ENCODE measurements around the gene IMPACT. TPM values are rescaled to one million over a fixed set of nuclear protein-coding genes. Genes with fewer than 3 reads are reported as not detected.

IMPACT gene
- total RNA-seq, 3 donors from 2014 or later = 20.3 to 30.8 (median 29.4) TPM

GRCh38 chr18:24426073-24426397 lies 435 bp upstream of the IMPACT start:
- TF ChIP-seq CTCF (IDR thresholded peaks at IDR 0.05) = no peak
- ATAC-seq = no peak
- Histone ChIP-seq H3K4me3 (peak overlapping the region; percentile 43), H3K9me3 (no peaks in the 10 kb centered on the region), H3K36me3 (ENCODE audit: low read depth) (no peaks in the 10 kb centered on the region), H3K4me1 (ENCODE audit: low read depth) (peaks cover 5% of the 10 kb centered on the region)
- intact Hi-C loops (cut with DNase I, micrococcal nuclease) = no loop called here
- no peak for DNase-seq

DNA sequence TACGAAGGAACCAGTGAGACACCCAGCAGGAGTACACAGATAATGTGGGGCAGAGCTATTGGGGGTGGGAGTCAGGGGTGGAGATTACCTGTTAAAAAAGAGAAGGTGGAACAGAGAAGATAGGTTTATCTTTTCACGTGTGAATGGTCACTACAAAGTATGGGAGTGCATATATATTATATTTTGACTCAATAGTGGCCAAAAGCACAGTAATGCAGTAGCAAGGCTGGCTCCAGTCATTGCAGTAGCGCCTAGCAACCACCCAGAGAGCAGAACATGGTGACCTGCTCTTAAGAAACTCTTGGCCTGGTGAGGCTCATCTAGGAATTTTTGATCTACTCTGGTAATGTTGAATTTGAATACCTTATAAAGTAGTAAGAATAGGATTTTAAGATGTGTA lies 1.0 kb downstream of the IMPACT start:
- ATAC-seq (no peak), DNase-seq (no peak)
- intact Hi-C loops (cut with DNase I, micrococcal nuclease) = no loop called here
- Histone ChIP-seq H3K9me3 (no peaks in the 10 kb centered on the region), H3K4me3 (no peak overlapping the region), H3K4me1 (ENCODE audit: low read depth) (peaks cover 5% of the 10 kb centered on the region), H3K36me3 (ENCODE audit: low read depth) (no peaks in the 10 kb centered on the region)
- no peak for TF ChIP-seq CTCF (IDR thresholded peaks at IDR 0.05)

- ATAC-seq (no peak), DNase-seq (no peak)
- TF ChIP-seq CTCF (IDR thresholded peaks at IDR 0.05) = no peak
- Histone ChIP-seq H3K9me3 (no peaks in the 10 kb centered on the region), H3K36me3 (ENCODE audit: low read depth) (no peaks in the 10 kb centered on the region), H3K4me3 (no peak overlapping the region), H3K4me1 (ENCODE audit: low read depth) (peaks cover 5% of the 10 kb centered on the region)
- intact Hi-C loops (cut with DNase I, micrococcal nuclease) = no loop called here
Measured at GRCh38 chr18:24428709-24429108, 2.2 kb downstream of the IMPACT start.

GRCh38 chr18:24429188-24429587 lies 2.7 kb downstream of the IMPACT start:
- intact Hi-C loops (cut with DNase I, micrococcal nuclease) = no loop called here
- ATAC-seq (no peak), DNase-seq (no peak)
- H3K9me3 ChIP-seq = no peaks in the 10 kb centered on the region
- no peak overlapping the region for H3K4me3 ChIP-seq
- no peaks in the 10 kb centered on the region for H3K36me3 ChIP-seq (ENCODE audit: low read depth)
- H3K4me1 ChIP-seq (ENCODE audit: low read depth) = peaks cover 5% of the 10 kb centered on the region
- no peak for TF ChIP-seq CTCF (IDR thresholded peaks at IDR 0.05)

DNA sequence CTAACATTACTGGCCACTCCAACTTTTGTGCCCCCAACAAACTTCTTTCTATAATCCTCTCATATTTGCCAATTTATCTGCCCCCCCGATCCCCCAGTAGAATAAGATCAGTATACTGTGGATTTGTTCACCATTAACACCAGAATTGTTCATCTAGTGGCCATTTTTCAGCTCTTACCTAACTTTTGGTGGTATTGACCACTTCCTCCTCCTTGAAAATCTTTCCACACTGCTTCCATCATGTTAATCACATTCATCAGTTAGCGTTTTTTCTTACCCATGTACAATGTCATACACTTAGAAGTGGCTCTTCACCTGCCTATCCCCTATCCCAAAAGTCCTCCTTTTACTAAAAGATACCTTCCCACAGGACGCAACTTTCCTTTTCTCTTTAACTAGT lies 6.1 kb downstream of the IMPACT start:
- H3K4me1 ChIP-seq (ENCODE audit: low read depth) = peaks cover under 1% of the 10 kb centered on the region

More for the DNA sequence above, 6.1 kb downstream of the IMPACT start:
- TF ChIP-seq CTCF (IDR thresholded peaks at IDR 0.05) = no peak
- no peak for DNase-seq
- ATAC-seq = no peak
- Histone ChIP-seq H3K4me3 (no peak overlapping the region), H3K9me3 (no peaks in the 10 kb centered on the region), H3K36me3 (ENCODE audit: low read depth) (no peaks in the 10 kb centered on the region)
- intact Hi-C loops (cut with DNase I, micrococcal nuclease) = no loop called here
